ENCODE results near the gene PLEKHG2.

PLEKHG2 gene

DNA sequence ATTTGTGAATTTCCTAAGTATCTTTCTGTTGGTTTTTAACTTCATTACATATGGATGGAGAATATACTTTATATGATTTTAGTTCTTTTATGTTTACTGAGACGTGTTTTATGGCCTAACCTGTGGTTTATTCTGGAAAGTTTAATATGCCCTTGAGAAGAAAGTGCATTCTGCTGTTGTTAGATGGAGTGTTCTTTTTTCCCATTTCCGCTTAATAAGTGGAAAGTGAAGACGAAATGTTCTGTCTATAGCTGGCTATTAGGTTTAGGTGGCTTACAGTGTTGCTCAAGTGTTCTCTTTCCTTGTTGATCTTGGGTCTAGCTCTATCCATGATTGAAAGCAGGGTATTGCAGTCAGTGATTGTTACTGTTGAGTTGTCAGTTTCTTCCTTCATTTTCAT is 50.9 kb downstream of the PLEKHG2 start:
- Histone ChIP-seq H3K36me3 (ENCODE audit: control insufficient read depth, insufficient read depth, low read length) (peaks cover 45% of the 10 kb centered on the region), H3K27me3 (replicated peaks; ENCODE audit: control insufficient read depth, insufficient read depth, low read length) (no peaks in the 10 kb centered on the region), H3K4me3 (replicated peaks; ENCODE audit: low read depth, low read length) (no peak overlapping the region)
- DNase-seq (ENCODE audit: extremely low read depth, insufficient read length) = no peak
- TF ChIP-seq, protein P1, sequence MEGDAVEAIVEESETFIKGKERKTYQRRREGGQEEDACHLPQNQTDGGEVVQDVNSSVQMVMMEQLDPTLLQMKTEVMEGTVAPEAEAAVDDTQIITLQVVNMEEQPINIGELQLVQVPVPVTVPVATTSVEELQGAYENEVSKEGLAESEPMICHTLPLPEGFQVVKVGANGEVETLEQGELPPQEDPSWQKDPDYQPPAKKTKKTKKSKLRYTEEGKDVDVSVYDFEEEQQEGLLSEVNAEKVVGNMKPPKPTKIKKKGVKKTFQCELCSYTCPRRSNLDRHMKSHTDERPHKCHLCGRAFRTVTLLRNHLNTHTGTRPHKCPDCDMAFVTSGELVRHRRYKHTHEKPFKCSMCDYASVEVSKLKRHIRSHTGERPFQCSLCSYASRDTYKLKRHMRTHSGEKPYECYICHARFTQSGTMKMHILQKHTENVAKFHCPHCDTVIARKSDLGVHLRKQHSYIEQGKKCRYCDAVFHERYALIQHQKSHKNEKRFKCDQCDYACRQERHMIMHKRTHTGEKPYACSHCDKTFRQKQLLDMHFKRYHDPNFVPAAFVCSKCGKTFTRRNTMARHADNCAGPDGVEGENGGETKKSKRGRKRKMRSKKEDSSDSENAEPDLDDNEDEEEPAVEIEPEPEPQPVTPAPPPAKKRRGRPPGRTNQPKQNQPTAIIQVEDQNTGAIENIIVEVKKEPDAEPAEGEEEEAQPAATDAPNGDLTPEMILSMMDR (IDR thresholded peaks at IDR 0.05; ENCODE audit: insufficient read depth, low read length, poor library complexity, severe bottlenecking) = no peak

DNA sequence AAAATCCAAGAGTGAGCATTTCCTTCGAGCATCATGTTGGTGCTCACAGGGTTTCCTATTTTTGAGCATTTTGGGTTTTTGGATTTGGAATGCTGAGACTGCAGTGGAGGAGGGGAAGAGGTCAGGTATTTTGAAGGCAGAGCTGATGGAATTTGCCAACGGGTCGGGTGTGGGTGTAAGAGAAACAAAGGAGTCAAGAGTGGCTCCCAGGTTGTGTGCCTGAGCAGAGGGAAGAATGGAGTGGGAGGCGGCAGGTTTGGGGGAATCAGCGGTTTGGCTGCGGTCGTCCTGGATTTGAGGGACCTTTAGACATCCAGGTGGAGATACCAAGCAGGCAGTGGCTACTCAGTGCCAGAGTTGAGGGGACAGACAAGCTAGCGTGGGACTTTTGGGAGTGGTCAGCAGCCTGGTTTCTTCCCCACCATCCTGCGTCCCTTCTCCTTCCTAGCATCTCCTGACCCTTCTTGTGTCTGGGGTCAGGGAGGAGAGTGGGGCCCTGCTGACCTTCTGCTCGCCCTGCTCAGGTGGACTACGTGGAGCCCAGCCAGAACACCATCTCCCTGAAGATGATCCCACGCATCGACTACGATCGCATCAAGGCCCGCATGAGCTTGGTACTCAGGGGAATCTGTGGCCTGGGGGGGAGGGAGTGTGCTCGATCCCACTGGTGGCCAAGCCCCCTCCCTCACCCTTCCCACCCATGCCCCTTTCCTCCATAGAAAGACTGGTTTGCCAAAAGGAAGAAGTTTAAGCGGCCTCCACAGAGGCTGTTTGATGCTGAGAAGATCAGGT is 53.7 kb downstream of the PLEKHG2 start:
- H3K27me3 ChIP-seq (replicated peaks; ENCODE audit: control insufficient read depth, insufficient read depth, low read length) = no peaks in the 10 kb centered on the region
- no peak overlapping the region for H3K4me3 ChIP-seq (replicated peaks; ENCODE audit: low read depth, low read length)
- H3K36me3 ChIP-seq (ENCODE audit: control insufficient read depth, insufficient read depth, low read length) = peaks cover 52% of the 10 kb centered on the region
- TF ChIP-seq, protein P1 (IDR thresholded peaks at IDR 0.05; ENCODE audit: insufficient read depth, low read length, poor library complexity, severe bottlenecking) = no peak
- no peak for DNase-seq (ENCODE audit: extremely low read depth, insufficient read length)

DNA sequence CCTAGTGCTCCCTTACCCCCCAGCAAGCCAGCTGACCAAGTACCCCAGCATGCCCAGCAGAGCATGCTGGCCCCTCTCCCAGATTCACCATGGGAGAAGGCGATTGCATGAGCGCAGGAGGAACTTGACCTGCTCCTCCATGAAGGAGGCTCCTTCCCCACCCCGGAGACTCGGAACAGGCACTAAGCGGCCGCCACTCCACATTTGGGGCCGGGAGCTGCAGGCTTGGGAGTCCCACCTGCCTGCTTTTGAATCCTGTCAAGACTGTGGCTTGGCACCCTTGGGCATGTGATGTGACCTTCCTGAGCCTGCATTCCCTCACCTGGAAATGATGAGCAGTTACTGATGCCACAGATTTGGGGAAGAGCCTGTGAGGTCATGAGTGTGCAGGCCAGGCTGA is 55.5 kb downstream of the PLEKHG2 start:
- Histone ChIP-seq H3K4me3 (replicated peaks; ENCODE audit: low read depth, low read length) (no peak overlapping the region), H3K36me3 (ENCODE audit: control insufficient read depth, insufficient read depth, low read length) (peaks cover 65% of the 10 kb centered on the region), H3K27me3 (replicated peaks; ENCODE audit: control insufficient read depth, insufficient read depth, low read length) (no peaks in the 10 kb centered on the region)
- no peak for DNase-seq (ENCODE audit: extremely low read depth, insufficient read length)
- TF ChIP-seq, protein P1 (IDR thresholded peaks at IDR 0.05; ENCODE audit: insufficient read depth, low read length, poor library complexity, severe bottlenecking) = no peak

DNA sequence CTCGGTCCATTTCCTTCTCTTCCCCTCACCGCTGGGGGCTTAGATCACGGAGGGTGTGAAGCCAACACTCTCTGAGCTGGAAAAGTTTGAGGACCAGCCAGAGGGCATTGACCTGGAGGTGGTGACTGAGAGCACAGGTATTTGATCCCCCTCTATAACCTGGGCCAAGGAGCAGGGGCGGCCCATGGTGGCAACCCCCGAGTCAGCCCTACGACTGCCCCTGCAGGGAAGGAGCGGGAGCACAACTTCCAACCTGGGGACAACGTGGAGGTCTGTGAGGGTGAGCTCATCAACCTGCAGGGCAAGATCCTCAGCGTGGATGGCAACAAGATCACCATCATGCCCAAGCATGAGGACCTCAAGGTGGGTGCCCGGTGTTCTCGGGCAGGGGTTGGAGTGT is 56.6 kb downstream of the PLEKHG2 start:
- H3K27me3 ChIP-seq (replicated peaks; ENCODE audit: control insufficient read depth, insufficient read depth, low read length) = no peaks in the 10 kb centered on the region
- H3K36me3 ChIP-seq (ENCODE audit: control insufficient read depth, insufficient read depth, low read length) = peaks cover 74% of the 10 kb centered on the region
- DNase-seq (ENCODE audit: extremely low read depth, insufficient read length) = no peak
- TF ChIP-seq, protein P1 (IDR thresholded peaks at IDR 0.05; ENCODE audit: insufficient read depth, low read length, poor library complexity, severe bottlenecking) = no peak
- H3K4me3 ChIP-seq (replicated peaks; ENCODE audit: low read depth, low read length) = no peak overlapping the region

DNA sequence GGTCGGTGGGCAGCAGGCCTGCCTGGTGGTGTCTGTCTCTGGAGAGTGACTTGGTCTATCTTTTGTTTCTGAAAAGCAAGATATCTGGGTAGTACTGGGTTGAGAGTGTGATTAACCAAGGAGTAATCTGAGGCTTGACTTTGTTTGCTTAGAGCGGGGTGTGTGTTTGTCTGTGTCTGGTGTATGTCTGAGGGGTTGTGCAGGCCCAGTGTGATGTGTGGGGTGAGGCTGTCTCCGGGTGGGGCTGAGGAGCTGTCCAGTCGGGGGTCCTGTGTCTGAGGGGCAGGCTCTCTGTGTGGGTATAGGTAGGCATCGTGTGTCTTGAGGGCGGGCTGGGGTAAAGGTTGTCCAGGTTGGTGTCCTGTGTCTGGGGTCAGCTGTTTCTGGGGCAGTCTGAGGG is 57.1 kb downstream of the PLEKHG2 start:
- no peak for DNase-seq (ENCODE audit: extremely low read depth, insufficient read length)
- TF ChIP-seq, protein P1 (IDR thresholded peaks at IDR 0.05; ENCODE audit: insufficient read depth, low read length, poor library complexity, severe bottlenecking) = no peak
- Histone ChIP-seq H3K36me3 (ENCODE audit: control insufficient read depth, insufficient read depth, low read length) (peaks cover 77% of the 10 kb centered on the region), H3K27me3 (replicated peaks; ENCODE audit: control insufficient read depth, insufficient read depth, low read length) (no peaks in the 10 kb centered on the region), H3K4me3 (replicated peaks; ENCODE audit: low read depth, low read length) (no peak overlapping the region)
